SK-N-SH treated with all-trans-retinoic acid at 6 μM for 48 hours (cell line): ENCODE data around the gene VCAM1.
"Not testable (repeated sequence)": the region's sequence is repeated elsewhere in the genome, so short reads cannot be mapped to it uniquely, and the experiment has no call there.

ENCODE experiments used
- ATAC-seq: fragments of 200-7000 bp; cut with Tn5 transposase; 3 replicates; pipeline ENCODE4 v1.9.1; 2020; ENCODE audit warnings: mild to moderate bottlenecking, moderate library complexity
- ARNTL ChIP-seq: fragments of 450-650 bp; formaldehyde crosslinking; IDR thresholded peaks from 2 replicates; pipeline ENCODE4 v1.5.0; 2020; ENCODE audit warnings: low read depth, mild to moderate bottlenecking, moderate library complexity, borderline replicate concordance
- BACH2 ChIP-seq: fragments of 250-450 bp; sonication (Bioruptor Pico); IDR thresholded peaks from 2 replicates; pipeline ENCODE4 v1.9.0; 2021; ENCODE audit warnings: mild to moderate bottlenecking, borderline replicate concordance
- CSDC2 ChIP-seq: fragments of 250-450 bp; sonication (Bioruptor Pico); IDR thresholded peaks from 2 replicates; pipeline ENCODE4 v1.5.0; 2020; ENCODE audit warnings: mild to moderate bottlenecking, moderate library complexity
- ESRRG ChIP-seq: fragments of 250-450 bp; sonication (Bioruptor Pico); IDR thresholded peaks from 2 replicates; pipeline ENCODE4 v1.6.1; 2021; ENCODE audit warnings: mild to moderate bottlenecking
- GLIS3 ChIP-seq: fragments of 250-450 bp; sonication (Bioruptor Pico); IDR thresholded peaks from 2 replicates; pipeline ENCODE4 v1.5.0; 2020; ENCODE audit warnings: mild to moderate bottlenecking, moderate library complexity
- ISL1 ChIP-seq: fragments of 250-450 bp; sonication (Bioruptor Pico); IDR thresholded peaks from 2 replicates; pipeline ENCODE4 v2.1.2; 2022; ENCODE audit warnings: mild to moderate bottlenecking, moderate library complexity
- OSR1 ChIP-seq: fragments of 250-450 bp; sonication (Bioruptor Pico); IDR thresholded peaks from 2 replicates; pipeline ENCODE4 v1.8.0; 2022; ENCODE audit warnings: moderate library complexity, mild to moderate bottlenecking, inconsistent platforms
- PPARA ChIP-seq: fragments of 250-450 bp; sonication (Bioruptor Pico); IDR thresholded peaks from 2 replicates; pipeline ENCODE4 v1.5.0; 2020; ENCODE audit warnings: mild to moderate bottlenecking, borderline replicate concordance
- SNAI2 ChIP-seq: fragments of 250-450 bp; sonication (Bioruptor Pico); IDR thresholded peaks from 2 replicates; pipeline ENCODE4 v1.5.0; 2020; ENCODE audit warnings: mild to moderate bottlenecking, moderate library complexity
- TCF4 ChIP-seq: fragments of 250-450 bp; sonication (Bioruptor Pico); IDR thresholded peaks from 2 replicates; pipeline ENCODE4 v1.8.0; 2021; ENCODE audit warnings: mild to moderate bottlenecking, moderate library complexity, borderline replicate concordance
- TOX ChIP-seq: fragments of 250-450 bp; sonication (Bioruptor Pico); IDR thresholded peaks from 2 replicates; pipeline ENCODE4 v1.8.0; 2021; ENCODE audit warnings: mild to moderate bottlenecking, moderate library complexity, borderline replicate concordance
- ZC3H10 ChIP-seq: fragments of 250-450 bp; sonication (Bioruptor Pico); IDR thresholded peaks from 2 replicates; pipeline ENCODE4 v1.5.1; 2021; ENCODE audit warnings: mild to moderate bottlenecking, moderate library complexity
- ZFP3 ChIP-seq: fragments of 250-450 bp; sonication (Bioruptor Pico); IDR thresholded peaks from 2 replicates; pipeline ENCODE4 v1.5.0; 2020; ENCODE audit warnings: mild to moderate bottlenecking, moderate library complexity
- ZFP30 ChIP-seq: fragments of 450-650 bp; formaldehyde crosslinking; IDR thresholded peaks from 2 replicates; pipeline ENCODE4 v1.5.0; 2022; ENCODE audit warnings: mild to moderate bottlenecking, moderate library complexity
- ZNF565 ChIP-seq: fragments of 450-650 bp; formaldehyde crosslinking; conservative IDR thresholded peaks from 2 replicates; pipeline ENCODE4 v1.5.0; 2020; ENCODE audit warnings: low read depth, mild to moderate bottlenecking, moderate library complexity
- ZNF8 ChIP-seq: fragments of 450-650 bp; formaldehyde crosslinking; IDR thresholded peaks from 2 replicates; pipeline ENCODE4 v1.5.0; 2020; ENCODE audit warnings: mild to moderate bottlenecking, moderate library complexity
- TF ChIP-seq, protein P1 (sequence below): fragments of 250-450 bp; sonication (Bioruptor Pico); IDR thresholded peaks from 2 replicates; pipeline ENCODE4 v1.5.1; 2021; ENCODE audit warnings: mild to moderate bottlenecking, moderate library complexity
- TF ChIP-seq, protein P2 (sequence below): fragments of 250-450 bp; sonication (Bioruptor Pico); IDR thresholded peaks from 2 replicates; pipeline ENCODE4 v1.8.0; 2020; ENCODE audit warnings: mild to moderate bottlenecking, moderate library complexity, borderline replicate concordance
- TF ChIP-seq, protein P3 (sequence below): fragments of 250-450 bp; sonication (Bioruptor Pico); IDR thresholded peaks from 2 replicates; pipeline ENCODE4 v1.5.0; 2020; ENCODE audit warnings: mild to moderate bottlenecking, moderate library complexity
- TF ChIP-seq, protein P4 (sequence below): fragments of 250-450 bp; sonication (Bioruptor Pico); IDR thresholded peaks from 2 replicates; pipeline ENCODE4 v1.5.1; 2020; ENCODE audit warnings: low read depth, mild to moderate bottlenecking, moderate library complexity

The VCAM1 gene

DNA sequence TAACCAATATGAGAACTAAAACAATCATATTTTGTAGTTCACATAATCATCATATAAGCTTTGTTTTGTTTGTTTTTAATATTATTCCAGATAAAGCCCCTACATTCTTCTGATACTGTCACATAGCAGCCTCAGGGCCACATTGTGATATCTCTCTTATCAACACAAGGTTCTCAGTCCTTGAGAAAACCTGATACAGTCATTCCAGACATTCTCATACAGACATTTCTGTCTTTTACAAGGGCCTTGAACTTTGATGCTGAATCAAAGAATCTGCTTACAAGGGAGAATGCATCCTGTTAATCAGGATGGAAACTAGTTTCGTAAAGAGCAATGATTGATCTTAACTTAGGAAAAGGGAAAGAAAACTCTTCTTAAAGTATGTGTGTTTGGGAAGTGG lies 12.7 kb upstream of the VCAM1 start (continued):
- TF ChIP-seq, protein P1, sequence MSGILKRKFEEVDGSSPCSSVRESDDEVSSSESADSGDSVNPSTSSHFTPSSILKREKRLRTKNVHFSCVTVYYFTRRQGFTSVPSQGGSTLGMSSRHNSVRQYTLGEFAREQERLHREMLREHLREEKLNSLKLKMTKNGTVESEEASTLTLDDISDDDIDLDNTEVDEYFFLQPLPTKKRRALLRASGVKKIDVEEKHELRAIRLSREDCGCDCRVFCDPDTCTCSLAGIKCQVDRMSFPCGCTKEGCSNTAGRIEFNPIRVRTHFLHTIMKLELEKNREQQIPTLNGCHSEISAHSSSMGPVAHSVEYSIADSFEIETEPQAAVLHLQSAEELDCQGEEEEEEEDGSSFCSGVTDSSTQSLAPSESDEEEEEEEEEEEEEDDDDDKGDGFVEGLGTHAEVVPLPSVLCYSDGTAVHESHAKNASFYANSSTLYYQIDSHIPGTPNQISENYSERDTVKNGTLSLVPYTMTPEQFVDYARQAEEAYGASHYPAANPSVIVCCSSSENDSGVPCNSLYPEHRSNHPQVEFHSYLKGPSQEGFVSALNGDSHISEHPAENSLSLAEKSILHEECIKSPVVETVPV (CRISPR knock-in tag): no peak
- TF ChIP-seq TCF4 (no peak), ZNF565 (CRISPR knock-in tag) (no peak), ISL1 (CRISPR knock-in tag) (no peak), ZC3H10 (no peak)

DNA sequence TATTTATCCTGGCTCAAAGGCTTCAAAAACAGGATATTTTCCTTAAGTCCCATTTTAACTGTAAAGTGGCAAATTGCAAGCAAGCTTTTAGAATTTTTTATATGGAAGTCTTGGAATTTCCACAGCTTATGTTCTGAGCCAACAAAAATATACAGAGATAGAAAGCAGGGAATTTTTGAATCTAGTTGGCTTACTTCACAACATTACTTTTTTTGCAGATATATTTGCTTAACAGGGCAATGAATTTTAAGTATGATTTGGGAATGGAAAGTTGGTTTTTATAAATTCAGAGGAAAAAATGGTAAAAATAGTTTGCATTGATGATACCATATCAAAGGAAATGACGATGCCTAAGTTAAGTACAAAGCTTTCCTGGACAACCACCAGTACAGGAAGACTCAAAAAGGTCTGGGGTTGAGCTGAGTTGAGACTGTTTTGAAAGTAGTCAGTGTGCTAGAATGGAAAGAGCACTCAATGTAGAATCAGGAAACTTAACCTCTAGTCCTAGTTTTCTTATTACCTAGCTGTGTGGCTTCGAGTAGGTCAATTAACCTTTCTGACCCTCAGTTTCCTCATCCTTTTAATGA lies 11.0 kb upstream of the VCAM1 start:
- no peak for ATAC-seq

DNA sequence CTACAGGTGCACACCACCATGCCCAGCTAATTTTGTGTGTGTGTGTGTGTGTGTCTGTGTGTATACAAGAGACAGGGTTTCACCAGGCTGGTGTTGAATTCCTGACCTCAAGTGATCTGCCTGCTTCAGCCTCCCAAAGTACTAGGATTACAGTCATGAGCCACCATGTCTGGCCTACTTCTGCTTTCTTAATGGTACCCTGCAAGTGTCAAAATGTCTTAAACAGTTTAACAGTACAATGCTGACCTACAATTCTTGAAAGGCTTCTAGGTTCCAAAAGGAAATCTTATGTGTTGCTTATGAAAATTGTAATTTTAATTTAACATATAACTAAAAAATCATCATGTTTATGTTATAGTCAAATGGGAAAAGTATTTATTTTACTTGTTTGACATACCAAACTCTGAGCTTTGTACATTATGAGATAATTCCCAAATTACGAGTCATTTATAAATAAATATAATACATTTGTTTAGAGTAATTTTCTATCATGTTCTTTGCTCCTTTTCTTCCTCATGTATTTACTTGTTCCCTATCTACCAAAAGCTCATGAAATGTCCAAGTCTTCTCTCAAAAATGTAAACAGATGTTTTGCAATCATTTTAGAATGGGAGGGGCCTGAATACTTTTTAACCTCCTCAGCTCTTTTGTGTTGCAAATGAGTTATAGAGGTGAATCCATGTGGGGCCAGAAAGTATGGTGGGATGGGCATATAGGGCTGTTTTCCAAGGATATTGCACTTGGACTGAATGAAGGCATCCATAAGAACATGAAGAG lies 8.4 kb upstream of the VCAM1 start:
- ATAC-seq: no peak
- TF ChIP-seq PPARA (CRISPR knock-in tag) (no peak), ZFP3 (no peak), ZNF8 (CRISPR knock-in tag) (no peak), ZC3H10 (no peak), BACH2 (CRISPR knock-in tag) (no peak), SNAI2 (CRISPR knock-in tag) (no peak), ZFP30 (CRISPR knock-in tag) (no peak), CSDC2 (no peak), ARNTL (no peak), OSR1 (CRISPR knock-in tag) (no peak), ZNF565 (CRISPR knock-in tag) (no peak), GLIS3 (no peak), ESRRG (CRISPR knock-in tag) (no peak), TCF4 (no peak), TOX (CRISPR knock-in tag) (no peak), ISL1 (CRISPR knock-in tag) (no peak)
- TF ChIP-seq, protein P1 (CRISPR knock-in tag): no peak
- TF ChIP-seq, protein P2, sequence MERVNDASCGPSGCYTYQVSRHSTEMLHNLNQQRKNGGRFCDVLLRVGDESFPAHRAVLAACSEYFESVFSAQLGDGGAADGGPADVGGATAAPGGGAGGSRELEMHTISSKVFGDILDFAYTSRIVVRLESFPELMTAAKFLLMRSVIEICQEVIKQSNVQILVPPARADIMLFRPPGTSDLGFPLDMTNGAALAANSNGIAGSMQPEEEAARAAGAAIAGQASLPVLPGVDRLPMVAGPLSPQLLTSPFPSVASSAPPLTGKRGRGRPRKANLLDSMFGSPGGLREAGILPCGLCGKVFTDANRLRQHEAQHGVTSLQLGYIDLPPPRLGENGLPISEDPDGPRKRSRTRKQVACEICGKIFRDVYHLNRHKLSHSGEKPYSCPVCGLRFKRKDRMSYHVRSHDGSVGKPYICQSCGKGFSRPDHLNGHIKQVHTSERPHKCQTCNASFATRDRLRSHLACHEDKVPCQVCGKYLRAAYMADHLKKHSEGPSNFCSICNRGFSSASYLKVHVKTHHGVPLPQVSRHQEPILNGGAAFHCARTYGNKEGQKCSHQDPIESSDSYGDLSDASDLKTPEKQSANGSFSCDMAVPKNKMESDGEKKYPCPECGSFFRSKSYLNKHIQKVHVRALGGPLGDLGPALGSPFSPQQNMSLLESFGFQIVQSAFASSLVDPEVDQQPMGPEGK: no peak
- TF ChIP-seq, protein P3, sequence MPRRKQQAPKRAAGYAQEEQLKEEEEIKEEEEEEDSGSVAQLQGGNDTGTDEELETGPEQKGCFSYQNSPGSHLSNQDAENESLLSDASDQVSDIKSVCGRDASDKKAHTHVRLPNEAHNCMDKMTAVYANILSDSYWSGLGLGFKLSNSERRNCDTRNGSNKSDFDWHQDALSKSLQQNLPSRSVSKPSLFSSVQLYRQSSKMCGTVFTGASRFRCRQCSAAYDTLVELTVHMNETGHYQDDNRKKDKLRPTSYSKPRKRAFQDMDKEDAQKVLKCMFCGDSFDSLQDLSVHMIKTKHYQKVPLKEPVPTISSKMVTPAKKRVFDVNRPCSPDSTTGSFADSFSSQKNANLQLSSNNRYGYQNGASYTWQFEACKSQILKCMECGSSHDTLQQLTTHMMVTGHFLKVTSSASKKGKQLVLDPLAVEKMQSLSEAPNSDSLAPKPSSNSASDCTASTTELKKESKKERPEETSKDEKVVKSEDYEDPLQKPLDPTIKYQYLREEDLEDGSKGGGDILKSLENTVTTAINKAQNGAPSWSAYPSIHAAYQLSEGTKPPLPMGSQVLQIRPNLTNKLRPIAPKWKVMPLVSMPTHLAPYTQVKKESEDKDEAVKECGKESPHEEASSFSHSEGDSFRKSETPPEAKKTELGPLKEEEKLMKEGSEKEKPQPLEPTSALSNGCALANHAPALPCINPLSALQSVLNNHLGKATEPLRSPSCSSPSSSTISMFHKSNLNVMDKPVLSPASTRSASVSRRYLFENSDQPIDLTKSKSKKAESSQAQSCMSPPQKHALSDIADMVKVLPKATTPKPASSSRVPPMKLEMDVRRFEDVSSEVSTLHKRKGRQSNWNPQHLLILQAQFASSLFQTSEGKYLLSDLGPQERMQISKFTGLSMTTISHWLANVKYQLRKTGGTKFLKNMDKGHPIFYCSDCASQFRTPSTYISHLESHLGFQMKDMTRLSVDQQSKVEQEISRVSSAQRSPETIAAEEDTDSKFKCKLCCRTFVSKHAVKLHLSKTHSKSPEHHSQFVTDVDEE: no peak
- TF ChIP-seq, protein P4, sequence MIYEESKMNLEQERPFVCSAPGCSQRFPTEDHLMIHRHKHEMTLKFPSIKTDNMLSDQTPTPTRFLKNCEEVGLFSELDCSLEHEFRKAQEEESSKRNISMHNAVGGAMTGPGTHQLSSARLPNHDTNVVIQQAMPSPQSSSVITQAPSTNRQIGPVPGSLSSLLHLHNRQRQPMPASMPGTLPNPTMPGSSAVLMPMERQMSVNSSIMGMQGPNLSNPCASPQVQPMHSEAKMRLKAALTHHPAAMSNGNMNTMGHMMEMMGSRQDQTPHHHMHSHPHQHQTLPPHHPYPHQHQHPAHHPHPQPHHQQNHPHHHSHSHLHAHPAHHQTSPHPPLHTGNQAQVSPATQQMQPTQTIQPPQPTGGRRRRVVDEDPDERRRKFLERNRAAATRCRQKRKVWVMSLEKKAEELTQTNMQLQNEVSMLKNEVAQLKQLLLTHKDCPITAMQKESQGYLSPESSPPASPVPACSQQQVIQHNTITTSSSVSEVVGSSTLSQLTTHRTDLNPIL (CRISPR knock-in tag): no peak

More for the DNA sequence above, 11.0 kb upstream of the VCAM1 start:
- no peak for TF ChIP-seq SNAI2 (CRISPR knock-in tag)
- TF ChIP-seq ISL1 (CRISPR knock-in tag): peak; percentile 36; the same call in 1 of the 2 replicates

DNA sequence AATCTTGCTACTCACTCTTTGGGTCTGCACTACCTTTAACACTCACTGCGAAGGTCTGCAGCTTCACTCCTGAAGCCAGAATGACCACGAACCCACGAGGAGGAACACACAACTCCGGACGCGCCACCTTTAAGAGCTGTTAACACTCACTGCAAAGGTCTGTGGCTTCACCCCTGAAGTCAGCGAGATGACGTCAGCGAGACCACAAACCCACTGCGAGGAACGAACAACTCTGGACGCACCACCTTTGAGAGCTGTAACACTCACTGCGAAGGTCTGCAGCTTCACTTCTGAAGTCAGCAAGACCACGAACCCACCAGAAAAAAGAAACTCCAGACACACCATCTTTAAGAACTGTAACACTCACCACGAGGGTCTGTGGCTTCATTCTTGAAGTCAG lies 6.5 kb upstream of the VCAM1 start:
- not testable (repeated sequence) for ATAC-seq
